Measurements from ENCODE around the gene LRRC8E.
A peak's percentile ranks its signal among the peaks of the same experiment; 100 is the strongest.

Gene LRRC8E

GRCh38 chr19:7932276-7932929, 44.1 kb downstream of the LRRC8E start:
- no peak for DNase-seq (ENCODE audit: low read depth, low spot score)

GRCh38 chr19:7932930-7933300, 44.6 kb downstream of the LRRC8E start:
- DNase-seq (ENCODE audit: low read depth, low spot score), result no peak

GRCh38 chr19:7933411-7933810, 45.1 kb downstream of the LRRC8E start:
- no peak for DNase-seq (ENCODE audit: low read depth, low spot score)

GRCh38 chr19:7933828-7934725, 45.8 kb downstream of the LRRC8E start:
- no peak for DNase-seq (ENCODE audit: low read depth, low spot score)

GRCh38 chr19:7934766-7935165, 46.5 kb downstream of the LRRC8E start:
- DNase-seq (ENCODE audit: low read depth, low spot score), result no peak

GRCh38 chr19:7940841-7941240, 52.5 kb downstream of the LRRC8E start:
- DNase-seq (ENCODE audit: low read depth, low spot score), result no peak

- no peak for DNase-seq (ENCODE audit: low read depth, low spot score)
These were observed 53.7 kb downstream of the LRRC8E start for GRCh38 chr19:7941895-7942596.

GRCh38 chr19:7942981-7943443, 54.7 kb downstream of the LRRC8E start:
- no peak for DNase-seq (ENCODE audit: low read depth, low spot score)

GRCh38 chr19:7943444-7944176, 55.3 kb downstream of the LRRC8E start, which contains the start of gene TIMM44:
Gene TIMM44 (minus strand): TSS chr19:7943666. CDS start chr19:7943651, 15 bp downstream.
- DNase-seq (ENCODE audit: low read depth, low spot score), result peak; percentile 97

- DNase-seq (ENCODE audit: low read depth, low spot score), result no peak
These were observed 56.0 kb downstream of the LRRC8E start for GRCh38 chr19:7944177-7944761.

- DNase-seq (ENCODE audit: low read depth, low spot score), result no peak
These were observed 59.6 kb downstream of the LRRC8E start for GRCh38 chr19:7947939-7948338.

Data from iPS DF 19.7 (cell line).